Stimulated activated CD8-positive, alpha-beta memory T cell treated with anti-CD3 and anti-CD28 coated beads, Interleukin-4, amount 100 ng/mL, for 4 hours (primary cell): Measurements from ENCODE around the gene MICAL3.

Source experiments
- DNase-seq, 2 donors: peaks; one replicate each; pipeline ENCODE4 v3.0.0-alpha.2; 2020; ENCODE audit warnings: low read depth in 2 of 2, low spot score in 1 of 2

Gene MICAL3

GRCh38 chr22:17847360-17848078 is 176.8 kb downstream of the MICAL3 start:
- no peak for DNase-seq

GRCh38 chr22:17846326-17846992 is 177.9 kb downstream of the MICAL3 start:
- DNase-seq = no peak

- no peak for DNase-seq
These were observed 178.6 kb downstream of the MICAL3 start for GRCh38 chr22:17845790-17846189.

- no peak for DNase-seq
These were observed 179.0 kb downstream of the MICAL3 start for GRCh38 chr22:17845327-17845726.

- DNase-seq = no peak
These were observed 180.2 kb downstream of the MICAL3 start for GRCh38 chr22:17844150-17844549.

GRCh38 chr22:17842386-17842785 is 182.0 kb downstream of the MICAL3 start:
- peak; percentile 2 to 17 for DNase-seq

- no peak for DNase-seq
These were observed 182.5 kb downstream of the MICAL3 start for GRCh38 chr22:17841836-17842235.

GRCh38 chr22:17838180-17838865 is 186.0 kb downstream of the MICAL3 start:
- DNase-seq = no peak

- no peak for DNase-seq
These were observed 187.2 kb downstream of the MICAL3 start for GRCh38 chr22:17836992-17837742.

- DNase-seq = no peak
These were observed 189.1 kb downstream of the MICAL3 start for GRCh38 chr22:17835256-17835655.

- no peak for DNase-seq
These were observed 190.9 kb downstream of the MICAL3 start for GRCh38 chr22:17833489-17833888.

- no peak for DNase-seq
These were observed 191.7 kb downstream of the MICAL3 start for GRCh38 chr22:17832665-17833064.

GRCh38 chr22:17831501-17832251 is 192.7 kb downstream of the MICAL3 start:
- no peak for DNase-seq

- peak; percentile 52 to 74 for DNase-seq
These were observed 194.1 kb downstream of the MICAL3 start for GRCh38 chr22:17830043-17830961.

GRCh38 chr22:17829695-17830042 is 194.7 kb downstream of the MICAL3 start:
- DNase-seq = no peak

- DNase-seq = no peak
These were observed 195.8 kb downstream of the MICAL3 start for GRCh38 chr22:17828502-17829080.

GRCh38 chr22:17827466-17827865 is 196.9 kb downstream of the MICAL3 start:
- no peak for DNase-seq

- DNase-seq = no peak
These were observed 198.3 kb downstream of the MICAL3 start for GRCh38 chr22:17825876-17826550.

GRCh38 chr22:17824457-17824856 is 199.9 kb downstream of the MICAL3 start:
- DNase-seq = no peak
